Activated T-cell treated with anti-CD3 and anti-CD28 coated beads, Interleukin-2, amount 50 U/mL, for 24 hours (primary cell): ENCODE measurements around the gene FOXO6.

ENCODE experiments used
- DNase-seq: peaks from one replicate; pipeline ENCODE4 v3.0.0-alpha.2; 2020
- H3K27ac Mint-ChIP-seq: 2 replicates; pipeline ENCODE4 v1.8.0; 2020; ENCODE audit warnings: mild to moderate bottlenecking, mixed read lengths
- H3K27me3 Mint-ChIP-seq: 2 replicates; pipeline ENCODE4 v1.8.0; 2020; ENCODE audit warnings: mixed read lengths
- H3K36me3 Mint-ChIP-seq: 2 replicates; pipeline ENCODE4 v1.8.0; 2020; ENCODE audit warnings: low read depth, mixed read lengths
- H3K4me1 Mint-ChIP-seq: 2 replicates; pipeline ENCODE4 v1.8.0; 2020; ENCODE audit warnings: low read depth, mixed read lengths
- H3K4me3 Mint-ChIP-seq: 2 replicates; pipeline ENCODE4 v1.8.0; 2020; ENCODE audit warnings: mild to moderate bottlenecking, moderate library complexity, mixed read lengths
- H3K9me3 Mint-ChIP-seq: 2 replicates; pipeline ENCODE4 v1.8.0; 2020; ENCODE audit warnings: mixed read lengths

The FOXO6 gene

DNA sequence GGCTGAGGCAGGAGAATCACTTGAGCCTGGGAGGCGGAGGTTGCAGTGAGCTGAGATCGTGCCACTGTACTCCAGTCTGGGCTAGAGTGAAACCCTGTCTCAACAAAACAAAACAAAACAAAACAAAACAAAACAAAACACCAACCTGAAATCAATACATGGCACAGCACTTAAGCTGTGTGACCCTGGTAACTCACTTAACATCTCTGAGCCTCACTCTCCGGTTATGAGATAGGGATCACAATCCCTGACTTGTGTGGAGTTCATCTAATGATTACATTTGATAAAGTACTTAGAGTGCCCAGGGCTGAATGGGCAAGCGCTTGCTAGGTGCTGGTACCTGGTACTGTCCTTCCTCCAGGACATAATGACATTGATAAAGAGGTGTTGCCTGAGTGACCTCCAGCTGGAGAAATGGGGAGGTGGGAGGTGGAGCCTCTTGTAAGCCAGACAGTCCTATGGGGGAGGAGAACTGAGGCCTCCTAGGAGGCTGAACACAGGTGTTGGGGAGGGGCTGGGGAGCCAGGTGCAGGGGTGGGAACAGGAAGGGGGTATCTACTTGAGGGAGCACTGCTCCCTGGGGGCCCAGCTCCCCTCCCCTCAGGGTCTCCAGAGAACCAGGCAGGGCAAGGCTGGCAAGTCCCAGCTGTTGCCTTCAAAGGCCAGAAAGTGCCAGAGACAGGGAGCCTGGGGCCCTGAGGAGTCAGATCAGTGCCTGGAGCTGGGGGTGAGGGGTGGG, 17.9 kb downstream of the FOXO6 start:
- H3K9me3 Mint-ChIP-seq, result no peaks in the 10 kb centered on the region
- no peaks in the 10 kb centered on the region for H3K36me3 Mint-ChIP-seq
- no peak overlapping the region for H3K27ac Mint-ChIP-seq
- no peak for DNase-seq
- H3K27me3 Mint-ChIP-seq, result peaks cover 63% of the 10 kb centered on the region
- peaks cover 13% of the 10 kb centered on the region for H3K4me1 Mint-ChIP-seq
- H3K4me3 Mint-ChIP-seq, result no peak overlapping the region

- Mint-ChIP-seq H3K9me3 (no peaks in the 10 kb centered on the region), H3K4me1 (peaks cover 13% of the 10 kb centered on the region), H3K27ac (no peak overlapping the region), H3K27me3 (peaks cover 65% of the 10 kb centered on the region), H3K36me3 (no peaks in the 10 kb centered on the region), H3K4me3 (no peak overlapping the region)
- no peak for DNase-seq
These were observed 18.5 kb downstream of the FOXO6 start for GRCh38 chr1:41379738-41380130.

GRCh38 chr1:41380195-41380594, 19.0 kb downstream of the FOXO6 start:
- H3K27me3 Mint-ChIP-seq, result peaks cover 67% of the 10 kb centered on the region
- H3K4me3 Mint-ChIP-seq, result no peak overlapping the region
- no peaks in the 10 kb centered on the region for H3K36me3 Mint-ChIP-seq

DNA sequence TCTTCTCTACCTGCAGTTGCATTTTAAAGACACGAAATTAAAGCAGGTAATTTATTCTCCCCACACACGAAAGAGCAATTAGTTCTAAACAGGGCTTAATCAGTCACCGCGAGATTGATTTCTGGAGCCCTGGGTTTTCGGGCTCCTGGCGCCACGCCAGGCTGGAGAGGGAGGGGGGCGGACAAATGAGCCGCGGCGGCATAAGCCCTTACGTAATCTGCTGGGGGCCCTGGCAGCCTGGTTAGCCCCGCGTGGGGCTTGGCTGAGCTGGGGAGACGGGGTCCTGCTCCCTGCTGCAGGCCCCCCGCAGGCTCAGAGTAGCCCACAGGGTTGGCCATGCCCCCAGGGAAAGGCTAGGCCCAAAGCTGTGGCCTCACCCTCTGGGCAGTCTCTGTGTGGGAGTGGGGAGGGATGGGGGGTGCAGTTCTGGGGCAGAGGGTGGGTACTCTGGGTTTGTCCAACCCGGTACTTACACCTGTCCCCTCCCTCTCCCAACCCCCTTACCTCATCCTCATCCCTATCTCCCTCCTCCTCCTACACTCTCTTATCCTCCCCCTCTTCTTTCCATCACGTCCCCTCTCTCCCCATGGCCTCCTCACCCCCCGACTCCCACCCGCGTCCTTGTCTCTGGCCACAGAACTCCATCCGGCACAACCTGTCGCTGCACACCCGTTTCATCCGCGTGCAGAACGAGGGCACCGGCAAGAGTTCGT, 19.9 kb downstream of the FOXO6 start:
- Mint-ChIP-seq H3K4me1 (peaks cover 13% of the 10 kb centered on the region), H3K27me3 (peaks cover 67% of the 10 kb centered on the region), H3K27ac (no peak overlapping the region), H3K9me3 (no peaks in the 10 kb centered on the region), H3K4me3 (peak overlapping the region; percentile 66), H3K36me3 (no peaks in the 10 kb centered on the region)
- DNase-seq, result no peak

More at GRCh38 chr1:41380195-41380594, 19.0 kb downstream of the FOXO6 start:
- Mint-ChIP-seq H3K4me1 (peaks cover 13% of the 10 kb centered on the region), H3K27ac (no peak overlapping the region), H3K9me3 (no peaks in the 10 kb centered on the region)
- no peak for DNase-seq

GRCh38 chr1:41381692-41382479, 20.7 kb downstream of the FOXO6 start:
- peaks cover 69% of the 10 kb centered on the region for H3K27me3 Mint-ChIP-seq
- H3K27ac Mint-ChIP-seq, result no peak overlapping the region
- H3K9me3 Mint-ChIP-seq, result no peaks in the 10 kb centered on the region
- peak; percentile 62 for DNase-seq
- H3K4me3 Mint-ChIP-seq, result peak overlapping the region; percentile 66
- no peaks in the 10 kb centered on the region for H3K36me3 Mint-ChIP-seq
- H3K4me1 Mint-ChIP-seq, result peaks cover 13% of the 10 kb centered on the region

GRCh38 chr1:41382480-41383090, 21.4 kb downstream of the FOXO6 start:
- no peaks in the 10 kb centered on the region for H3K9me3 Mint-ChIP-seq
- H3K4me1 Mint-ChIP-seq, result peaks cover 13% of the 10 kb centered on the region
- no peak for DNase-seq
- H3K4me3 Mint-ChIP-seq, result peak overlapping the region; percentile 27
- peaks cover 74% of the 10 kb centered on the region for H3K27me3 Mint-ChIP-seq
- no peak overlapping the region for H3K27ac Mint-ChIP-seq
- H3K36me3 Mint-ChIP-seq, result no peaks in the 10 kb centered on the region

DNA sequence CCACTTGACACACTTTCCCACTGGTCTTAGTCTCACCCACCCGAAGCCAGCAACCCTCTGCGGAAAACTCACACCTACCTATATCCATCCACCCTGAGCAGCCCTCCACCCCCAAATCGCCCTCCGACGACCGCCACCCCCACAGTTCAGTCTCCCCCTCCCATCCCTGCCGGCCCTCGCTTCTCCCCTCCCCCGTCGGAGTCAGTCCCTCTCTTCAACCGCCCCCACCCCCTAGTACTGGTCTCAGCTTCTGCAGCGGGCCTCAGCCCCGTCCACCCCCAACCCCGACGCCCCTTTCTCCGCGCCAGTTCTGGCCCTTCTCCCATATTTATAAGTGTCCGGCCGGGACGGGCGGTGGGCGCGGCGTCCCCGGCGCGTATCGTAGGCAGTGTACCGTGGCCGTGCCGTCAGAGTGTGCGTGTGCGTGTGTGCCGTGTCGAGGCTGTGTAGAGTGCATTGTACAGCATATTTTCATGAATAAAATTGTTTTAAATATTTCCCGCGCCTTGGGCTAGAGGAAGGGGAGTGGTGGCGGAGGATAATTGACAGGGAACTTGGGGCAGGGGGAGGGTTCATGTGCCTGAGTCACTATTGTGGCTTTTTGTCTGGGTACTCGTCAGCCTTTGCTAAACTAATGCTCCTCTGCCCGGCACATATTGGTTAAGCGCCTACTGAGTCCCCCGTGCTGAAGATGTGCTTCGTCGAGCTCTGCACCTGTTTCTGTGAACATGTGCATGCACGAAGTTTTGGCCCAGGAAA, 22.0 kb downstream of the FOXO6 start:
- peaks cover 68% of the 10 kb centered on the region for H3K27me3 Mint-ChIP-seq
- no peaks in the 10 kb centered on the region for H3K9me3 Mint-ChIP-seq
- no peaks in the 10 kb centered on the region for H3K36me3 Mint-ChIP-seq
- peak; percentile 55 for DNase-seq
- peak overlapping the region; percentile 38 for H3K27ac Mint-ChIP-seq
- peak overlapping the region; percentile 57 for H3K4me3 Mint-ChIP-seq
- peaks cover 13% of the 10 kb centered on the region for H3K4me1 Mint-ChIP-seq

DNA sequence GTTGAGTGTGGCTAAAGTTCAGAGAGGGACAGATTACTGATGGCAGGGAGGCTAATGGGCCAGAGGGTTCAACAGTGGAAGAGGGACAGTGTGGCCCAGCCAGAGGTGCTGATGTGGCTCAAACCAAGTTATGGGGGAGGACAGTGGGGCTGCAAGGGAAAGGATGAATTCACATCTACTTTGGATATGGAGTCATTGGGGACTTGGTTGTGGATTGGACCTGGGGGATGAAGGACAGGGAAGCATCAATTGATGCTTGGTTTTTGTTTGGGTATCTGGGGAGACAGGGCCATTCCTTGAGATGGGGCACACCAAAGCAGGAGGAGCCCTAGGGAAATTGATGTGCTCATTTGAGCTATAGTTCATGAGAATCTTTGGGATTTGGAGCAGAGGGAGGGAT, 23.3 kb downstream of the FOXO6 start:
- H3K9me3 Mint-ChIP-seq, result no peaks in the 10 kb centered on the region
- no peak for DNase-seq
- H3K27ac Mint-ChIP-seq, result no peak overlapping the region
- no peaks in the 10 kb centered on the region for H3K36me3 Mint-ChIP-seq
- peaks cover 13% of the 10 kb centered on the region for H3K4me1 Mint-ChIP-seq
- no peak overlapping the region for H3K4me3 Mint-ChIP-seq
- peaks cover 59% of the 10 kb centered on the region for H3K27me3 Mint-ChIP-seq

GRCh38 chr1:41385398-41386195, 24.4 kb downstream of the FOXO6 start:
- peaks cover 49% of the 10 kb centered on the region for H3K27me3 Mint-ChIP-seq
- no peak overlapping the region for H3K4me3 Mint-ChIP-seq
- no peak overlapping the region for H3K27ac Mint-ChIP-seq
- H3K9me3 Mint-ChIP-seq, result no peaks in the 10 kb centered on the region
- no peaks in the 10 kb centered on the region for H3K36me3 Mint-ChIP-seq
- peaks cover 11% of the 10 kb centered on the region for H3K4me1 Mint-ChIP-seq
- DNase-seq, result no peak

DNA sequence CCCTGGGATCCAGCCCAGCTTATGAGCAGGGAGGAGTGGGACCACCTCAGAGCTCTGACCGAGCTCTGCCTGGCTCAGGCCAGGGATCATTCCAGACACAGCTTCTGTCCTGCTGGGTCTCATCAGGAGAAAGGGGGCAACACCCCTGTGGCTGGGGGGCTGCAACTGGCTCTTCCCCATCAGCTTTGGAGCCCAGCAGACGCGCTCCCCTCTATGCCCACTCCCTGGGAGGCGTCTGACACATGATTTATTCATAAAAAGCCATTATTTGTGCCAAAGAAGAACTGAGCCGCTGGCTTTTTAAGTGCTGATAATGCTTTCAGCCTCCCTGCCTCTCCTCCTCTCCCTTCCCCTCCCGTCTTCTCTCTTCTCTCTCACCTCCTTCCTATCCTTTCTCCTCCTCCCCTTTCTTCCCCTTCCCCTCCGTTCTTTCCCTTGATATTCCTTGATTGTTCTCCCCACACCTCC, 25.0 kb downstream of the FOXO6 start:
- no peak for DNase-seq
- peaks cover 10% of the 10 kb centered on the region for H3K4me1 Mint-ChIP-seq
- H3K9me3 Mint-ChIP-seq, result no peaks in the 10 kb centered on the region
- H3K4me3 Mint-ChIP-seq, result no peak overlapping the region
- no peaks in the 10 kb centered on the region for H3K36me3 Mint-ChIP-seq
- peaks cover 45% of the 10 kb centered on the region for H3K27me3 Mint-ChIP-seq
- no peak overlapping the region for H3K27ac Mint-ChIP-seq

DNA sequence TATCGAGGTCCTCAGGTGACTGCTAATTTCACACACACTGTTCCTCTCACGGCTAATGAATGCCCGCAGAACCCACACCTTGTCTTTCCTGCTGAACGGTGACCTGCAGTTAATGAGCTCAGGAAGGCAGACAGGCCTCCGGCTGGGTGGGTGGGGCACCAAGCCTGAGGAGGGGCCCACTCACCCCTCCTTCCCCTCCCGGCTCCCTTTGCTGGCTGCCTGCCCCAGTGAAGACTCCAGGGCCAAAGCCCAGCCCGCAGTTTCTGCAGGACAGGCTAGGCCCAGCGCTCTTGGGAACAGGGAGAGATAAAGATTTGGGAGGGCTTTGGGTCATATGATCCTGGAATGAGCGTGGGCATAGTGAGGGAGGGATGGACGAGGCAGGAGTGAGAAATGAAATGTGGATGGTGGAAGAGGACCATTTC, 26.4 kb downstream of the FOXO6 start:
- no peak for DNase-seq
- Mint-ChIP-seq H3K27ac (no peak overlapping the region), H3K27me3 (peaks cover 41% of the 10 kb centered on the region), H3K9me3 (no peaks in the 10 kb centered on the region), H3K36me3 (no peaks in the 10 kb centered on the region), H3K4me3 (no peak overlapping the region), H3K4me1 (peaks cover 9% of the 10 kb centered on the region)

GRCh38 chr1:41388510-41388909, 27.3 kb downstream of the FOXO6 start:
- Mint-ChIP-seq H3K4me1 (peaks cover 3% of the 10 kb centered on the region), H3K27ac (no peak overlapping the region), H3K36me3 (no peaks in the 10 kb centered on the region), H3K27me3 (peaks cover 34% of the 10 kb centered on the region), H3K9me3 (no peaks in the 10 kb centered on the region), H3K4me3 (no peak overlapping the region)
- DNase-seq, result no peak

- H3K27me3 Mint-ChIP-seq, result peaks cover 29% of the 10 kb centered on the region
- no peaks in the 10 kb centered on the region for H3K4me1 Mint-ChIP-seq
- H3K9me3 Mint-ChIP-seq, result no peaks in the 10 kb centered on the region
- no peak overlapping the region for H3K4me3 Mint-ChIP-seq
- H3K27ac Mint-ChIP-seq, result no peak overlapping the region
- no peaks in the 10 kb centered on the region for H3K36me3 Mint-ChIP-seq
- DNase-seq, result no peak
These were observed 27.8 kb downstream of the FOXO6 start for GRCh38 chr1:41389009-41389408.
